Type B pancreatic cell (in vitro differentiated cells): ENCODE results near the gene EDIL3. TPM values are rescaled to one million over a fixed set of nuclear protein-coding genes. Genes with fewer than 3 reads are reported as not detected.

Source experiments
- DNase-seq: peaks from one replicate; pipeline ENCODE4 v3.0.0; 2021; ENCODE audit warnings: mixed read lengths; ENCODE audit not compliant: unreplicated experiment; ENCODE audit errors: extremely low spot score
- H3K27ac Mint-ChIP-seq: 2 replicates; pipeline ENCODE4 v1.8.0; 2021; ENCODE audit warnings: mild to moderate bottlenecking, mixed read lengths
- H3K27me3 Mint-ChIP-seq: 2 replicates; pipeline ENCODE4 v1.8.0; 2021; ENCODE audit warnings: mixed read lengths
- H3K36me3 Mint-ChIP-seq: 2 replicates; pipeline ENCODE4 v1.8.0; 2021; ENCODE audit warnings: mixed read lengths
- H3K4me1 Mint-ChIP-seq: one replicate; pipeline ENCODE4 v1.8.0; 2021; ENCODE audit warnings: mixed read lengths; ENCODE audit not compliant: unreplicated experiment
- H3K4me3 Mint-ChIP-seq: 2 replicates; pipeline ENCODE4 v1.8.0; 2021; ENCODE audit warnings: mild to moderate bottlenecking, mixed read lengths
- H3K9me3 Mint-ChIP-seq: 2 replicates; pipeline ENCODE4 v1.8.0; 2021; ENCODE audit warnings: mixed read lengths
- total RNA-seq: library from RNA; stranded (reverse); gene quantifications from 2 replicates; pipeline ENCODE4 v1.2.1, GENCODE V29; 2021; ENCODE audit warnings: low replicate concordance
- TF ChIP-seq, protein P1 (sequence below): fragments of 200-600 bp; sonication (generic); conservative IDR thresholded peaks from 2 replicates; pipeline ENCODE4 v1.5.0; 2021; ENCODE audit warnings: antibody characterized with exemption, mild to moderate bottlenecking

The EDIL3 gene
- total RNA-seq, 1 donor from 2014 or later = 19.1 TPM

DNA sequence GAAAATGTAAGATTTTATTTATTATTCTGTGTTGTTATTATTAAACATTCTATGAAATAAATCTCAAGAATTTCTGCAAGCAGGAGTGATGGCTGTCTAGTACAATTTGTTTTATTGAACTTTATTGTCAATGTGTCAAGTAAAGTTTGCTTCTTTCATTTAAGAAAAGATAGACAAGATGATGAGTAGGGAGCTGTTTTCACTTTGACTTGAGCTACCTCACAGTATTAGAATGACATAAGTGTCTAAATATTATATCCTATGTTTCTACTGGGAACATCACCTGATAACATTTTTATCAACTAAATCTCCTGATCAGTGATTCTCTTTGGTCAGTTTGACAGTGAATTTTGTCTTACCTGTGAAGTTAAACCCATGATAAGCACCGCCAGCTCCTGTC is 12.7 kb upstream of the EDIL3 start:
- Mint-ChIP-seq H3K27me3 (no peaks in the 10 kb centered on the region), H3K4me1 (no peaks in the 10 kb centered on the region), H3K36me3 (no peaks in the 10 kb centered on the region), H3K27ac (no peak overlapping the region), H3K9me3 (no peaks in the 10 kb centered on the region), H3K4me3 (no peak overlapping the region)
- TF ChIP-seq, protein P1, sequence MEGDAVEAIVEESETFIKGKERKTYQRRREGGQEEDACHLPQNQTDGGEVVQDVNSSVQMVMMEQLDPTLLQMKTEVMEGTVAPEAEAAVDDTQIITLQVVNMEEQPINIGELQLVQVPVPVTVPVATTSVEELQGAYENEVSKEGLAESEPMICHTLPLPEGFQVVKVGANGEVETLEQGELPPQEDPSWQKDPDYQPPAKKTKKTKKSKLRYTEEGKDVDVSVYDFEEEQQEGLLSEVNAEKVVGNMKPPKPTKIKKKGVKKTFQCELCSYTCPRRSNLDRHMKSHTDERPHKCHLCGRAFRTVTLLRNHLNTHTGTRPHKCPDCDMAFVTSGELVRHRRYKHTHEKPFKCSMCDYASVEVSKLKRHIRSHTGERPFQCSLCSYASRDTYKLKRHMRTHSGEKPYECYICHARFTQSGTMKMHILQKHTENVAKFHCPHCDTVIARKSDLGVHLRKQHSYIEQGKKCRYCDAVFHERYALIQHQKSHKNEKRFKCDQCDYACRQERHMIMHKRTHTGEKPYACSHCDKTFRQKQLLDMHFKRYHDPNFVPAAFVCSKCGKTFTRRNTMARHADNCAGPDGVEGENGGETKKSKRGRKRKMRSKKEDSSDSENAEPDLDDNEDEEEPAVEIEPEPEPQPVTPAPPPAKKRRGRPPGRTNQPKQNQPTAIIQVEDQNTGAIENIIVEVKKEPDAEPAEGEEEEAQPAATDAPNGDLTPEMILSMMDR = no peak
- no peak for DNase-seq

DNA sequence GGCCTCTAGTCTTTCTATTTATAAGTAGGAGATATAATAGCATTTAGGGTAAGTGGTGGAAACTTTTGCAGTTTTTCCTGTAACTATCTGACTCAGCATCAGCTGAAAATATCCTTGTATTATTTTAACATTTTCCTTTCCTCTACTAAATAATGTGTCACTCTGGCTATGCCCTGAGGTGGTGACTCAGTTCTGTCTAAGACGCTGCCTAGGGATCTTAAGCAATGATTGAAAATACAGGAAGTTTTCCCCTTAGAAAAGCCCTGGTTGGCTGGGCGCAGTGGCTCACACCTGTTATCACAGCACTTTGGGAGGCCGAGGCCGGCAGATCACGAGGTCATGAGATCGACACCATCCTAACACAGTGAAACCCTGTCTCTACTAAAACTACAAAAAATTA is 9.3 kb upstream of the EDIL3 start:
- DNase-seq = no peak
- no peaks in the 10 kb centered on the region for H3K27me3 Mint-ChIP-seq
- TF ChIP-seq, protein P1 = no peak
- no peaks in the 10 kb centered on the region for H3K4me1 Mint-ChIP-seq
- H3K27ac Mint-ChIP-seq = no peak overlapping the region
- H3K4me3 Mint-ChIP-seq = no peak overlapping the region
- H3K36me3 Mint-ChIP-seq = no peaks in the 10 kb centered on the region
- no peaks in the 10 kb centered on the region for H3K9me3 Mint-ChIP-seq

DNA sequence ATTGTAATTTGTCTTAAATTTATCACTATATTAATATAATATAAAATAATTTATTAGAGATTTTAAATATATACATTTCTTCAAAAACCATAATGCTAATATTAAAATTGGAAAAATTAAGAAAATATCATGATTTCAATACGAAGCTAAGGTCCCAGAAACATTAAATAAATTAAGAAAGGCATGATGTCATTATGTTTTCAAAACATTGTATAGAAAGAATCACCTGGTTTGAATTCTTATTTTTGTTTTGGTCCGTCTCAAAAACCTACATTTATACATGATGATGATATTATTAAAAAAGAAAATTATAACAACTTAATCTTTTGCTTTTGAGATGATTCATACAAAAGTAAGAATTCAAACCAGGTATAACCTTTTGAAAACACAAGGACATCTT is 8.2 kb upstream of the EDIL3 start:
- TF ChIP-seq, protein P1 = no peak
- Mint-ChIP-seq H3K36me3 (no peaks in the 10 kb centered on the region), H3K27me3 (no peaks in the 10 kb centered on the region), H3K4me1 (no peaks in the 10 kb centered on the region), H3K4me3 (no peak overlapping the region), H3K27ac (no peak overlapping the region), H3K9me3 (no peaks in the 10 kb centered on the region)
- DNase-seq = no peak

DNA sequence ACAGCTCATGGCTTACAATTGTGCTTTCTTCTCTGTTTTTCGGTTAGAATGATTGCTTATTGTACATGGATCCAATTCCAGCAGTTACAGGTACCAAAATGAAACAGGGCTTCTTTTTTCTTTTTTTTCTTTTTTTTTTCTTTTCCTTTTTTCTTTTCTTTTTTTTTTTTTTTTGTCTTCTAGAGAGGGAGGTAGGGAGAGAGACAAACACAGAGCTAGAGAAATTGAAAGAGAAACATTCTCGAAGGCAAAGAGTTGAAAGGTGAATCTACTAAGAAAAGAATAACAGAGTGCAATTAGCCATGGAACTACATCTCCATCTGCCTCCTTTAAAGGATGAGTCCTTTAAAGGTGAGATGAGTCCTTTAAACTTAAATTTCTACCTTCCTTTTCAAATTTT is 1.0 kb upstream of the EDIL3 start:
- peak overlapping the region; percentile 91 for H3K4me3 Mint-ChIP-seq
- no peak overlapping the region for H3K27ac Mint-ChIP-seq
- H3K4me1 Mint-ChIP-seq = peaks cover 16% of the 10 kb centered on the region
- no peaks in the 10 kb centered on the region for H3K9me3 Mint-ChIP-seq
- TF ChIP-seq, protein P1 = no peak
- H3K36me3 Mint-ChIP-seq = no peaks in the 10 kb centered on the region
- DNase-seq = no peak
- H3K27me3 Mint-ChIP-seq = peaks cover 46% of the 10 kb centered on the region

DNA sequence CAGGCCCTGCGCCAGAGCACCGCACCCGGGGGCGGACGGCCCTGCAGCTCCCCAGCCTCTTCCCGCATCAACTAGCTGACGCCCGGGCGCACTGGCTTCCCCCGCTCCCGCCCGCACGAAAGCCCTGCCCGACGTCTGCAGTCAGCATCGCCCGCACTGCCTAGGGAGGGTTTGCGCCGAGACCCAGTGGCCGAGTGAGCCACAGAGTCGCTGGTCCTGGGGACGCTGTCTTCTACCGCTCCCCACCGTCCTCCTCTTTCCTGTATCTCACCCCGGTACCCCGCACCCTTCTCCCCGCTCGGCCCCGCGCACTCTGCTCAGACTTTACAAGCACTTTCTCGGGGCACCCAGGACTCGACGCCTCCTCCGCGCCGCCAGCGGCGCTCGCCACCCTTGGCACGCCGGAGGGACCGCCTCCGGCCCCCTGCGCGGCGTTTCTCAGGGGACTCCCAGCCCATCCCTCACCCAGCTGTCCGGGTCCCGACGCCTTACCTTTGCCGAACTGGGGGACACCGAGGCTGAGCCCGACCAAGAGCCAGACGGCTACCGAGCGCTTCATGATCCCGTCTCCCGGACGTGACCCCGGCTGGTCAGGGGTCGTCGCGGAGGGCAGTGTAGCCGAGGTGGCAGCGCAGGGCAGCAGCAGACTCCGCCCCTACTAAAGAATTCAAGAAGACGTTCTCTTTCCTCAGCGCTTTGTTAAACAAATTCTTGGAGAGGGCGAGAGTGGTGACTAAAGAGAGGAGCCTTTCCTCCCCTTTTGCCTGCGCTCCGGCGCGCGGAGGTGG is 670 bp downstream of the EDIL3 start:
- H3K27ac Mint-ChIP-seq = peak overlapping the region; percentile 92
- H3K27me3 Mint-ChIP-seq = peaks cover 46% of the 10 kb centered on the region
- H3K4me3 Mint-ChIP-seq = peak overlapping the region; percentile 99
- H3K4me1 Mint-ChIP-seq = peaks cover 16% of the 10 kb centered on the region
- no peaks in the 10 kb centered on the region for H3K36me3 Mint-ChIP-seq
- TF ChIP-seq, protein P1 = no peak
- H3K9me3 Mint-ChIP-seq = no peaks in the 10 kb centered on the region
- peak; percentile 73 for DNase-seq
